ENCODE data around the gene ZNF219. TPM values are rescaled to one million over a fixed set of nuclear protein-coding genes. Genes with fewer than 3 reads are reported as not detected.
A peak's percentile ranks its signal among the peaks of the same experiment; 100 is the strongest.

Gene ZNF219
- total RNA-seq, 1 experiment from 2014 or later = 84.5 TPM

DNA sequence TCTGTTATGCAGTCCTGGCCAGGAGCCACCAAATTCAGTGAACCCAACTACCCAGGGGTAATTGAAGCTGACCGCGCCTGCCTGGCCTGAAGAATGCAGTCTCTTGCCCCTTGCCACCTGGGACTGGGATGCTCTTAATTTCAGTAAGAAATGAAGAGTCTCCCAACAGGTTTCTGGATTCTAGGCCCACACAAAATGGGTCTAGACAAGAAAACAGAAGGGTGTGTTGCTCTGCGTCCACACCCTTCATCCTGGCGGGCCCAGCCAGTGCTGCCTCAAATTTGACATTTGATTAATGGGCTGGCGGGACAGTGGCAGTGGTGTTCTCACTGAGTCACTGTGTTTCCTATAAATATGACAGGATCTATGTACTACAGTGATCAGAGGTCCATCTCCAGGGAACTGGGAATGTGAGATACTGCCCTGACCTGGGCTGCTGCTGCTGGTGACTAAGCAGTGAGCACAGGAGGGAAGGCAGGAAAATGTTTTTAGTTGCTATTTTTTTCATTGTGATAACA, 8.9 kb upstream of the ZNF219 start:
- Mint-ChIP-seq H3K27me3 (ENCODE audit: low read depth) (no peaks in the 10 kb centered on the region; the same call in 1 of the 2 replicates), H3K36me3 (ENCODE audit: insufficient read depth in 1 of 3, low read depth in 3 of 3) (no peaks in the 10 kb centered on the region), H3K4me3 (peak overlapping the region in 1 of 2 experiments; percentile 30; a peak in 1 of 5 replicates), H3K27ac (peak overlapping the region in 1 of 3 experiments; percentile 81; a peak in 2 of 7 replicates), H3K9me3 (no peaks in the 10 kb centered on the region), H3K4me1 (peaks cover 44 to 57% of the 10 kb centered on the region in 2 experiments)
- H4K20me1 ChIP-seq (ENCODE audit: control insufficient read depth, insufficient read depth, insufficient read length) = no peaks in the 10 kb centered on the region
- H3K9ac ChIP-seq (ENCODE audit: extremely low read depth, insufficient read length, low read length) = no peak overlapping the region
- H3K27me3 ChIP-seq (ENCODE audit: insufficient read depth, low read length) = no peaks in the 10 kb centered on the region
- peaks cover 18% of the 10 kb centered on the region for H3K23me2 ChIP-seq (ENCODE audit: insufficient read length, low read depth, low read length, poor library complexity, severe bottlenecking)
- H3K23ac ChIP-seq (ENCODE audit: insufficient read length, low read depth, low read length) = no peak overlapping the region
- no peak overlapping the region for H4K5ac ChIP-seq (ENCODE audit: insufficient read length, low read depth, low read length)
- H3K56ac ChIP-seq (ENCODE audit: insufficient read length, low read depth, low read length) = no peak overlapping the region
- H3K4me1 ChIP-seq (ENCODE audit: insufficient read depth, low read length) = peaks cover 7% of the 10 kb centered on the region; the same call in 1 of the 2 replicates
- no peak overlapping the region for H2BK12ac ChIP-seq (ENCODE audit: insufficient read length, low read depth, low read length)
- H2BK20ac ChIP-seq (ENCODE audit: low read depth, low read length, poor library complexity, severe bottlenecking) = no peak overlapping the region
- H4K8ac ChIP-seq (replicated peaks; ENCODE audit: insufficient read length, low read depth, low read length) = no peak overlapping the region
- H3K14ac ChIP-seq (ENCODE audit: insufficient read depth, low read length) = no peak overlapping the region
- H2AFZ ChIP-seq (ENCODE audit: low read length) = no peak overlapping the region
- H3K79me1 ChIP-seq (ENCODE audit: insufficient read depth, low read depth, low read length, poor library complexity, severe bottlenecking) = no peaks in the 10 kb centered on the region
- H3K4ac ChIP-seq (ENCODE audit: low read depth, low read length) = no peak overlapping the region
- no peak overlapping the region for H2BK5ac ChIP-seq (ENCODE audit: insufficient read length, low read length)
- no peak overlapping the region for H3K4me2 ChIP-seq (ENCODE audit: insufficient read depth, insufficient read length, low read length)
- no CpG with 5 or more reads among the region's 5 CpGs for WGBS (ENCODE audit: extremely low coverage, insufficient read length, low lambda C conversion rate)
- H2AK5ac ChIP-seq (ENCODE audit: insufficient read length, low read length) = no peak overlapping the region
- no peak overlapping the region for H3T11ph ChIP-seq (ENCODE audit: low read length)
- peak overlapping the region; percentile 37 for H3K18ac ChIP-seq (ENCODE audit: insufficient read length, low read depth, low read length)
- DNase-seq = no peak
- H2BK120ac ChIP-seq (ENCODE audit: low read depth, low read length, poor library complexity, severe bottlenecking) = no peak overlapping the region
- no peaks in the 10 kb centered on the region; the same call in 1 of the 2 replicates for H3K79me2 ChIP-seq (ENCODE audit: insufficient read depth, low read length)
- H2BK15ac ChIP-seq (ENCODE audit: low read depth, low read length) = no peak overlapping the region
- no peak overlapping the region for H3K27ac ChIP-seq (ENCODE audit: insufficient read length, low read depth, low read length)
- H3K9me3 ChIP-seq (ENCODE audit: control insufficient read depth, low read depth, low read length) = no peaks in the 10 kb centered on the region
- TF ChIP-seq, protein P1, sequence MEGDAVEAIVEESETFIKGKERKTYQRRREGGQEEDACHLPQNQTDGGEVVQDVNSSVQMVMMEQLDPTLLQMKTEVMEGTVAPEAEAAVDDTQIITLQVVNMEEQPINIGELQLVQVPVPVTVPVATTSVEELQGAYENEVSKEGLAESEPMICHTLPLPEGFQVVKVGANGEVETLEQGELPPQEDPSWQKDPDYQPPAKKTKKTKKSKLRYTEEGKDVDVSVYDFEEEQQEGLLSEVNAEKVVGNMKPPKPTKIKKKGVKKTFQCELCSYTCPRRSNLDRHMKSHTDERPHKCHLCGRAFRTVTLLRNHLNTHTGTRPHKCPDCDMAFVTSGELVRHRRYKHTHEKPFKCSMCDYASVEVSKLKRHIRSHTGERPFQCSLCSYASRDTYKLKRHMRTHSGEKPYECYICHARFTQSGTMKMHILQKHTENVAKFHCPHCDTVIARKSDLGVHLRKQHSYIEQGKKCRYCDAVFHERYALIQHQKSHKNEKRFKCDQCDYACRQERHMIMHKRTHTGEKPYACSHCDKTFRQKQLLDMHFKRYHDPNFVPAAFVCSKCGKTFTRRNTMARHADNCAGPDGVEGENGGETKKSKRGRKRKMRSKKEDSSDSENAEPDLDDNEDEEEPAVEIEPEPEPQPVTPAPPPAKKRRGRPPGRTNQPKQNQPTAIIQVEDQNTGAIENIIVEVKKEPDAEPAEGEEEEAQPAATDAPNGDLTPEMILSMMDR (conservative IDR thresholded peaks at IDR 0.05) = no peak
- H4K91ac ChIP-seq (ENCODE audit: insufficient read length, low read depth, low read length) = no peak overlapping the region

Measured in H9 (cell line).